Karpas-422 (cell line): Measurements from ENCODE around the gene CA10. TPM values are rescaled to one million over a fixed set of nuclear protein-coding genes. Genes with fewer than 3 reads are reported as not detected.

Experiments
- DNase-seq: peaks from one replicate; pipeline ENCODE4 v3.0.0-alpha.2; 2015
- H2AFZ ChIP-seq: fragments of 200-600 bp; sonication (generic); 2 replicates; pipeline ENCODE4 v1.6.1; 2014; ENCODE audit warnings: antibody characterized with exemption, low read length, mixed read lengths
- H3K27ac ChIP-seq: fragments of 200-600 bp; sonication (generic); 2 replicates; pipeline ENCODE4 v1.5.1; 2014; ENCODE audit warnings: mild to moderate bottlenecking, low read length, moderate library complexity
- H3K27me3 ChIP-seq: fragments of 200-600 bp; sonication (generic); 2 replicates; pipeline ENCODE4 v1.6.1; 2014; ENCODE audit warnings: low read length, mixed read lengths
- H3K36me3 ChIP-seq: fragments of 200-600 bp; sonication (generic); 2 replicates; pipeline ENCODE4 v1.6.1; 2014; ENCODE audit warnings: low read length, mixed read lengths; ENCODE audit not compliant: insufficient read depth
- H3K4me1 ChIP-seq: fragments of 200-600 bp; sonication (generic); 2 replicates; pipeline ENCODE4 v1.6.1; 2014; ENCODE audit warnings: mild to moderate bottlenecking, low read length, mixed read lengths
- H3K4me2 ChIP-seq: fragments of 200-600 bp; sonication (generic); 2 replicates; pipeline ENCODE4 v1.6.1; 2014; ENCODE audit warnings: low read length, low read depth, mild to moderate bottlenecking; ENCODE audit not compliant: poor library complexity, severe bottlenecking
- H3K4me3 ChIP-seq: fragments of 200-600 bp; sonication (generic); 2 replicates; pipeline ENCODE4 v1.5.1; 2014; ENCODE audit warnings: mild to moderate bottlenecking, antibody characterized with exemption, low read length, mixed read lengths
- H3K79me2 ChIP-seq: fragments of 200-600 bp; sonication (generic); 2 replicates; pipeline ENCODE4 v1.6.1; 2014; ENCODE audit warnings: mild to moderate bottlenecking, low read length, mixed read lengths
- H3K9ac ChIP-seq: fragments of 200-600 bp; sonication (generic); 2 replicates; pipeline ENCODE4 v1.6.0; 2014; ENCODE audit warnings: low read length
- H3K9me2 ChIP-seq: fragments of 200-600 bp; sonication (generic), shearing (Covaris generic); replicated peaks from 2 replicates; pipeline ENCODE4 v1.6.0; 2014; ENCODE audit warnings: mild to moderate bottlenecking, low read length, moderate library complexity; ENCODE audit not compliant: insufficient read depth
- H3K9me3 ChIP-seq: fragments of 300-700, 200-600 bp; sonication (generic); 2 replicates; pipeline ENCODE4 v1.6.1; 2014; ENCODE audit warnings: low read length, mixed read lengths
- H4K20me1 ChIP-seq: fragments of 200-600 bp; sonication (generic); 2 replicates; pipeline ENCODE4 v1.6.1; 2014; ENCODE audit warnings: mild to moderate bottlenecking, antibody characterized with exemption, low read length, low read depth; ENCODE audit not compliant: insufficient read depth
- total RNA-seq: library from RNA; depleted of rRNA; stranded (reverse); fragments of >200 nt; shearing (Covaris generic); gene quantifications from 2 replicates; pipeline ENCODE4 v1.2.3, GENCODE V29; 2014; ENCODE audit warnings: low replicate concordance

CA10 gene
- total RNA-seq, 1 experiment from 2014 or later, result not detected

DNA sequence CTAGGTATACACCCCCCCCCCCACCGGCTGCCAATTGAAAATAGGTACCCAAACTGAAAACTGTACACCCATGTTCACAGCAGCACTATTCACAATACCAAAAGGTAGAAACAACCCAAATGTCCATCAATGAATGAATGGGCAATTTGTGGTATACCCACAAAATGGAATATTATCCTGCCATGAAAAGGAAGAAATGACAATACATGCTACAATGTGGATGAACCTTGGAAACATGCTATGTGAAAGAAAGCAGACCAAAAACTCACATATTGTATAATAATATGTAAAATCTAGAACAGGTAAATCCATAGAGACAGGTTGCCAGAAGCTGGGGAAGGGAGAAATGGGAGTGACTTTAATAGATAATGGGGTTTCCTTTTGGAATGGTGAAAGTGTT, 480.6 kb downstream of the CA10 start:
- Histone ChIP-seq H2AFZ (no peak overlapping the region), H3K9ac (no peak overlapping the region), H3K79me2 (no peaks in the 10 kb centered on the region), H4K20me1 (no peaks in the 10 kb centered on the region), H3K4me3 (no peak overlapping the region), H3K36me3 (no peaks in the 10 kb centered on the region), H3K4me1 (peaks cover under 1% of the 10 kb centered on the region; the same call in 1 of the 2 replicates), H3K27ac (no peak overlapping the region), H3K4me2 (no peak overlapping the region), H3K9me2 (no peaks in the 10 kb centered on the region), H3K27me3 (no peaks in the 10 kb centered on the region), H3K9me3 (no peaks in the 10 kb centered on the region)
- no peak for DNase-seq

DNA sequence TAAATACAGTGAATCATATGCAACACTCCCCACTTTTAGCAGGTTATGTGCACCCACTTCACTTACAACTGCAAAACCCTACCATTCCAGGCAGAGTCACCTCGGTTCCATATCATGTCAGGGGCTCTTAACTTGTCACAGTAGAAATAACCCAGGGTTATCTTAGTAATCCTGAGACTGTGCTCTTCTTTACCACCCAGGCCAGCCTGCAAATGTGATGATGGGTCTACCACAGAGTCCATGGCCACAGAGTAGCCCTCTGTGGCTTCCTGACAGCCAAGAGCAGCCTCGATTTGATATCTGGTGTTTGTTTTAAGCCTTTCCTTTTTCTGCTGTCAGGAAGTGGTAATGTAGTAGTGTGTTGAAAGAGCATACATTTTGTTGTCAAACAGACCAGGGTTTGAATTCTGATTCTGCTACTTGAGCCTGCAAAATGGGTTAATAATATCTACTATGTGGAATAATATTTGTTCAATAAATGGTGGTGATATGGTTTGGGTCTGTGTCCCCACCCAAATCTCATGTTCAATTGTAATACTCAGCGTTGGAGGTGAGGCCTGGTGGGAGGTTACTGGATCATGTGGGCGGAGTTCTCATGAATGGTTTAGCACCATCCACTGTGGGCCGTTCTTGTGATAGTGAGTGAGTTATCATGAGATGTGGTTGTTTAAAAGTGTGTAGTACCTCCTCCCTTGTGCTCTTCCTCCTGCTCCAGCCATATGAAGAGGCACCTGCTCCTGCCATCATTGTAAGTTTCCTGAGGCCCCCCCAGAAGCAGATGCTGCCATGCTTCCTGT, 481.6 kb downstream of the CA10 start:
- no peaks in the 10 kb centered on the region for H3K9me3 ChIP-seq
- no peaks in the 10 kb centered on the region for H3K9me2 ChIP-seq
- no peak overlapping the region for H3K27ac ChIP-seq
- no peak overlapping the region for H3K4me2 ChIP-seq
- no peak overlapping the region for H3K9ac ChIP-seq
- no peak overlapping the region for H2AFZ ChIP-seq
- no peak overlapping the region for H3K4me3 ChIP-seq
- no peaks in the 10 kb centered on the region for H3K36me3 ChIP-seq
- H3K4me1 ChIP-seq, result no peaks in the 10 kb centered on the region
- H3K27me3 ChIP-seq, result no peaks in the 10 kb centered on the region
- no peak for DNase-seq
- H4K20me1 ChIP-seq, result no peaks in the 10 kb centered on the region
- H3K79me2 ChIP-seq, result no peaks in the 10 kb centered on the region

DNA sequence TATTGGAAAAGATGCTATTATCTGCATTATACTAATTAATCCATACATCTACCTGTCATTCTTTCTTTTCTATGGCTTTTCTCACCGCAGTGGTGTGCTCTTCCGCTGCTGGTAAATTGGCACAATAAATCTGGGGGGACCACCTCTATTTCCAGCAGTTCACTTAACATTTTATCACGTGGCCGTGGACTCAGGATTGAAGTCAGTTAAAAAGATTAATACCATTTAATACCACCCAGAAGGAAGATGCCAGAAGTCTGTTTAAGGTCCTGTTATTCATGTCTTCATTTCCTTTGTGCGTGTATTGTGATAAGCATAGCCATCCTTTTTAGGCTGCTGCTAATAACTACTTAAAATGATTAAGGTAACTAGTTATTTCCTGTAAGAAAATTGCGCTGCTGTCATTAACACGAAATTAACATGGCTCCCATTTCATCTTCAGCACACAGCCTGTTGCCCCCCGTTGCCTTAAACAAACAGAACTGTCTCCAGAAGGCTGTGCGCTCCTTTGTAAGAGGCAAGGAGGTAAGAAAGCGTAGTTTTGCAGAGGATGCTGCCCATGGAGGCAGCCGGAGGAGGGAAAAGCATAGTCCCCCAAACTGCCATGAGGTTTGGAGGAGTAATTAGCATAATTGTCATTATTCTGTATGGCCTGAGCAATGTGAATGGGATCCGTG, 483.8 kb downstream of the CA10 start:
- H3K36me3 ChIP-seq, result no peaks in the 10 kb centered on the region
- no peaks in the 10 kb centered on the region for H3K9me3 ChIP-seq
- DNase-seq, result no peak
- H3K9ac ChIP-seq, result no peak overlapping the region
- no peak overlapping the region for H3K4me3 ChIP-seq
- H3K9me2 ChIP-seq, result no peaks in the 10 kb centered on the region
- H3K4me1 ChIP-seq, result no peaks in the 10 kb centered on the region
- H2AFZ ChIP-seq, result no peak overlapping the region
- H3K27ac ChIP-seq, result no peak overlapping the region
- no peaks in the 10 kb centered on the region for H4K20me1 ChIP-seq
- no peaks in the 10 kb centered on the region for H3K79me2 ChIP-seq
- no peaks in the 10 kb centered on the region for H3K27me3 ChIP-seq
- H3K4me2 ChIP-seq, result no peak overlapping the region

GRCh38 chr17:51673070-51673469, 485.4 kb downstream of the CA10 start:
- Histone ChIP-seq H3K27me3 (no peaks in the 10 kb centered on the region), H3K9me3 (no peaks in the 10 kb centered on the region), H3K4me1 (no peaks in the 10 kb centered on the region), H3K4me2 (no peak overlapping the region), H3K27ac (no peak overlapping the region), H3K79me2 (no peaks in the 10 kb centered on the region), H2AFZ (no peak overlapping the region), H3K36me3 (no peaks in the 10 kb centered on the region), H3K4me3 (no peak overlapping the region), H4K20me1 (no peaks in the 10 kb centered on the region), H3K9me2 (no peaks in the 10 kb centered on the region), H3K9ac (no peak overlapping the region)
- DNase-seq, result no peak

GRCh38 chr17:51672065-51672464, 486.4 kb downstream of the CA10 start:
- H3K79me2 ChIP-seq, result no peaks in the 10 kb centered on the region
- no peak overlapping the region for H2AFZ ChIP-seq
- H4K20me1 ChIP-seq, result no peaks in the 10 kb centered on the region
- no peak for DNase-seq
- H3K4me1 ChIP-seq, result no peaks in the 10 kb centered on the region
- no peaks in the 10 kb centered on the region for H3K9me3 ChIP-seq
- H3K36me3 ChIP-seq, result no peaks in the 10 kb centered on the region
- H3K4me3 ChIP-seq, result no peak overlapping the region
- no peak overlapping the region for H3K9ac ChIP-seq
- H3K27me3 ChIP-seq, result no peaks in the 10 kb centered on the region
- H3K4me2 ChIP-seq, result no peak overlapping the region
- H3K9me2 ChIP-seq, result no peaks in the 10 kb centered on the region
- H3K27ac ChIP-seq, result no peak overlapping the region

- Histone ChIP-seq H3K4me2 (no peak overlapping the region), H3K9ac (no peak overlapping the region), H3K27me3 (no peaks in the 10 kb centered on the region), H3K4me1 (no peaks in the 10 kb centered on the region), H3K27ac (no peak overlapping the region), H2AFZ (no peak overlapping the region), H3K36me3 (no peaks in the 10 kb centered on the region), H3K9me3 (no peaks in the 10 kb centered on the region), H4K20me1 (no peaks in the 10 kb centered on the region), H3K79me2 (no peaks in the 10 kb centered on the region), H3K4me3 (no peak overlapping the region), H3K9me2 (no peaks in the 10 kb centered on the region)
- DNase-seq, result no peak
These were observed 487.6 kb downstream of the CA10 start for GRCh38 chr17:51670899-51671298.

GRCh38 chr17:51668963-51669246, 489.6 kb downstream of the CA10 start:
- Histone ChIP-seq H3K4me3 (no peak overlapping the region), H3K9me3 (no peaks in the 10 kb centered on the region), H3K79me2 (no peaks in the 10 kb centered on the region), H3K27ac (no peak overlapping the region), H3K36me3 (no peaks in the 10 kb centered on the region), H3K4me1 (no peaks in the 10 kb centered on the region), H2AFZ (no peak overlapping the region), H4K20me1 (no peaks in the 10 kb centered on the region), H3K9me2 (no peaks in the 10 kb centered on the region), H3K9ac (no peak overlapping the region), H3K27me3 (no peaks in the 10 kb centered on the region), H3K4me2 (no peak overlapping the region)
- no peak for DNase-seq

- Histone ChIP-seq H3K79me2 (no peaks in the 10 kb centered on the region), H3K9ac (no peak overlapping the region), H4K20me1 (no peaks in the 10 kb centered on the region), H3K9me3 (no peaks in the 10 kb centered on the region), H3K27ac (no peak overlapping the region), H3K4me3 (no peak overlapping the region), H2AFZ (no peak overlapping the region), H3K36me3 (no peaks in the 10 kb centered on the region), H3K4me1 (0 out of 2 replicates have a peak, but pooled peaks cover 4% of the 10 kb centered on the region), H3K9me2 (no peaks in the 10 kb centered on the region), H3K27me3 (no peaks in the 10 kb centered on the region), H3K4me2 (no peak overlapping the region)
- no peak for DNase-seq
These were observed 490.2 kb downstream of the CA10 start for GRCh38 chr17:51668155-51668962.
